22Rv1 (cell line): ENCODE results near the gene IPPK.

Experiments used
- H3K27ac ChIP-seq: fragments of 450-650 bp; 2 replicates; pipeline ENCODE4 v1.5.1; 2017
- ZFX ChIP-seq: fragments of 450-650 bp; IDR thresholded peaks from 2 replicates; pipeline ENCODE4 v1.6.1; 2017; ENCODE audit warnings: antibody characterized with exemption, borderline replicate concordance
- TF ChIP-seq, protein P1 (sequence below): fragments of 450-650 bp; IDR thresholded peaks from 2 replicates; pipeline ENCODE4 v1.5.1; 2017; ENCODE audit warnings: mild to moderate bottlenecking

The IPPK gene

DNA sequence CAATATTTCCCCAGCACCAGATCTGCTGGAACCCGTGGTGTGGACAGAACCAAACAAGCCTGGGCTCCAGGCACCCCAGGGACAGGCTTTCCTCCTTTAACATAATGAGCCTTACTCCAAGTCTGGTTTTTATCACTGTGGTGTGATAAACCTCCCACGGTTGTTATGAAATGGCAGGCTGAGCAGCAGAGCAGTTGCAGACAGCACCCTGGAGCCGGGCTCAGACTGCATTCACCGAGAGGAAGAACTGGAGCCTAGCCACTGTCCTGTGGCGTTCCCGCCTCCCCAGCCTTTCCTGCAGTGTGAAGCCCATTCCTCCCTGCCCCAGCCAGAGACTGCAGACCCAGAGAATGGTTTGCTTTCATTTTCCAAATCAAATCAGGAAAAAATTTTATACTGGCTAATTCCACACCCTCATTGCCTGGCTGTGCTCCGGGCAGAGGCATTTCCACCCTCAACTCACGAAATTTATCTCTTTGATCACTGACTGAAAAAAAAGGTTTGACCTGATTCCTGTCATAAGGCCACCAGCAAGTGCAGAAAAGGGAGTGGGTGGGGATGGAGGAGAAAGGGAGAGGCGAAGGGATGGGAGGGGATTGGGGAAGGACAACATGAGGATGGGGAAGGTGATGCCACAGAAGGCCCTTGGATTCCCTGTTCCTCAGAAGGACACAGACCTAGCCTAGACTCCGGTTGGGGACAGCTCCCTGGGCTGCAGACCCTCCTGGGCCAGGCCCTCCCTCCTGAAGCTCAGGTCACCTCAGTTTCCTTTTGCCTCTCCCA, 18.9 kb downstream of the IPPK start:
- TF ChIP-seq ZFX = no peak
- TF ChIP-seq, protein P1, sequence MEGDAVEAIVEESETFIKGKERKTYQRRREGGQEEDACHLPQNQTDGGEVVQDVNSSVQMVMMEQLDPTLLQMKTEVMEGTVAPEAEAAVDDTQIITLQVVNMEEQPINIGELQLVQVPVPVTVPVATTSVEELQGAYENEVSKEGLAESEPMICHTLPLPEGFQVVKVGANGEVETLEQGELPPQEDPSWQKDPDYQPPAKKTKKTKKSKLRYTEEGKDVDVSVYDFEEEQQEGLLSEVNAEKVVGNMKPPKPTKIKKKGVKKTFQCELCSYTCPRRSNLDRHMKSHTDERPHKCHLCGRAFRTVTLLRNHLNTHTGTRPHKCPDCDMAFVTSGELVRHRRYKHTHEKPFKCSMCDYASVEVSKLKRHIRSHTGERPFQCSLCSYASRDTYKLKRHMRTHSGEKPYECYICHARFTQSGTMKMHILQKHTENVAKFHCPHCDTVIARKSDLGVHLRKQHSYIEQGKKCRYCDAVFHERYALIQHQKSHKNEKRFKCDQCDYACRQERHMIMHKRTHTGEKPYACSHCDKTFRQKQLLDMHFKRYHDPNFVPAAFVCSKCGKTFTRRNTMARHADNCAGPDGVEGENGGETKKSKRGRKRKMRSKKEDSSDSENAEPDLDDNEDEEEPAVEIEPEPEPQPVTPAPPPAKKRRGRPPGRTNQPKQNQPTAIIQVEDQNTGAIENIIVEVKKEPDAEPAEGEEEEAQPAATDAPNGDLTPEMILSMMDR = no peak
- H3K27ac ChIP-seq = no peak overlapping the region

GRCh38 chr9:92650296-92650695, 19.6 kb downstream of the IPPK start:
- no peak overlapping the region for H3K27ac ChIP-seq
- TF ChIP-seq, protein P1 = no peak
- no peak for TF ChIP-seq ZFX

GRCh38 chr9:92649007-92649406, 20.9 kb downstream of the IPPK start:
- TF ChIP-seq, protein P1 = no peak
- TF ChIP-seq ZFX = no peak

DNA sequence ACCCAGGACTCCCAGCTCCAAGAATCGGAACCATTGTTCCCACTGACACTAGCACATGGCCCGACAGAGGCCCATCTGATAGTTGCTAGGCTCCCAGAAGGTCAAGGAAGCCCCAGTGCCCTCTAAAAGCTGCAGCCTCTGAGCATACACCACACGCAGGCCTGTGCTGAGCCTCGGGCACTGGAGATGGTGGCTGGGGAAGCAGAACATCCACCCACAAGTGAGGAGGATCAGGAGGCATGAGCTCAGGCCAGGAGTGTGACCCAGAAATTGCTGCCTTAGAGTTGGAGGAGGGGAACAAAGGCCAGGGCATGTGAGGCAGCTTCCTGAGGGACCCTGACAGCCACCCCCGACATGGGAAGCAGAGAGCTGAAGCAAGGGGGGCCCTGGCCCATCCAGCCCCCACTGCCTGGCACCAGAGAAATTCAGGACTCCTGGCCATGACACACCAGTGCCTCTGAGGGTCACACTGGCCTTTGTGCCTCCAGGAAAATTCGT, 21.4 kb downstream of the IPPK start:
- H3K27ac ChIP-seq = no peak overlapping the region
- TF ChIP-seq ZFX = no peak
- TF ChIP-seq, protein P1 = no peak

More at GRCh38 chr9:92649007-92649406, 20.9 kb downstream of the IPPK start:
- H3K27ac ChIP-seq = no peak overlapping the region

DNA sequence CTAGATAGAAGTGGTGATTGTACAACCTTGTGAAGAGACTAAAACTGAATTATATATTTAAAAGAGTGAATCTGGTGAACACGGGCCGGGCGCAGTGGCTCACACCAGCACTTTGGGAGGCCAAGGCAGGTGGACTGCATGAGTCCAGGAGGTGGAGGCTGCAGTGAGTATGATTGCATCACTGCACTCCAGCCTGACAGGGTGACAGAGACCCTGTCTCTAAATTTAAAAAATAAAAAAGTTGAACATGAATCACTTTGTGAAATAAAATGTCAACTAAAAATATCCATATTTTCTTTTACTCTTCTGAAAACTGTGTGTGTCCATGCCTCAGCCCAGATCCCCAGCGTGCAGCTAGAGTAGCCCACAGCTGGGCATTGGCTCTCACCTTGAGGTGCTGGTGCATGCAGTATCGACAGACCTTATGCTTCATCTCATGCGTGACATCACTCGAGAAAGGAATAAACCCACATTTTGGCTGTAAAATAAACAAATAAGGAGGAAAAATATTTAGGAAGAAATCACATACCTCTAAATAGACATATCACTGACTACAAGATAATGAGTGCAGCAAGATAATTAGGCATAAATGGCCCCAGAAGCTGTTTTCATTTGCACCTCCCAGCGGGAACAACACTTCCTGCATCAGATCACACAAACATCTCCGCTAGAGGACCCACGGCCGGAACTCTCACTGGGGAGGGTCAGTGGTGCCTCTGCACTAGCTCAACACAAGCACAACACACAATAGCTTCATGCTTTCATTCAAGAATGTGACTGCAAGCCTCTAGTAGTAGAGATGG, 22.1 kb downstream of the IPPK start:
- no peak overlapping the region for H3K27ac ChIP-seq

DNA sequence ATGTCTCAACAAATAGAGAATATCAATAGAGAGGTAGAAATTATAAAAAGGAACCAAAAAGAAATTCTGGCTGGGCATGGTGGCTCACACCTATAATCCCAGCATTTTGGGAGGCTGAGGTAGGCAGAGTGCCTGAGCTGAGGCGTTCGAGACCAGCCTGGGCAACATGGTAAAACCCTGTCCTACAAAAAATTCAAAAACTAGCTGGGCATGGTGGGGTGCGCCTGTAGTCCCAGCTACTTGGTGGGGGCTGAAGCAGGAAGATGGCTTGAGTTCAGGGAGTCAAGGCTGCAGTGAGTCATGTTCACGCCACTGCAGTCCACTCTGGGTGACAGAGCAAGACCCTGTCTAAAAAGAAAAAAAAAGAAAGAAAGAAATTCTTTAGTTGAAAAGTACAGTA, 24.9 kb downstream of the IPPK start:
- no peak overlapping the region for H3K27ac ChIP-seq
- TF ChIP-seq, protein P1 = no peak
- no peak for TF ChIP-seq ZFX

More for the DNA sequence above, 22.1 kb downstream of the IPPK start:
- TF ChIP-seq ZFX = no peak
- TF ChIP-seq, protein P1 = no peak
